Heart left ventricle (tissue), 13 donors: ENCODE measurements around the gene GALNT8.

Experiments
- POLR2A ChIP-seq, 2 donors: fragments of 450-650 bp; IDR thresholded peaks; one replicate each; pipeline ENCODE4 v1.6.1; 2017; ENCODE audit warnings: antibody characterized with exemption in 2 of 2, mild to moderate bottlenecking in 2 of 2, moderate library complexity in 2 of 2
- TF ChIP-seq, protein P1 (sequence below), 12 donors: fragments of 200-600 bp; sonication (generic) in 4 of 12; IDR thresholded peaks; one replicate each; pipeline versions ENCODE4 v1.5.0 to v1.8.0; 2018 to 2022; ENCODE audit warnings: antibody characterized with exemption in 12 of 12, mild to moderate bottlenecking in 5 of 12
- donor health status: ischemic (EF 13 %, LVEDD 7.1; RV severe dilation, severe dysfunction).
- donor health status: DM: no; HTN: yes; CAD: no.
- donor health status: DM: no; HTN: no; CAD: no.
- donor health status: ischemic (EF 25% LVEDD 6.9; RV normal size, moderate dysfunction).
- donor health status: ischemic (EF 25% LVEDD 5.7; RV mildly dilated, moderate dysfunction).
- donor health status: ischemic (EF 35%, LVEDD 5.7; RV mildly dilated, moderate dysfunction).
- donor health status: nonischemic (EF 11% LVEDD 7.7; RV severe dilation, severe dysfunction).
- donor health status: DM: yes; HTN: yes; CAD: no.
- donor health status: PGD.
- donor health status: ischemic (EF 29% LVEDD 5.4; RV normal size, mild dysfunction).
- donor health status: nonischemic (EF 23%, LVEDD 6.1; RV moderate dilation, normal function).

DNA sequence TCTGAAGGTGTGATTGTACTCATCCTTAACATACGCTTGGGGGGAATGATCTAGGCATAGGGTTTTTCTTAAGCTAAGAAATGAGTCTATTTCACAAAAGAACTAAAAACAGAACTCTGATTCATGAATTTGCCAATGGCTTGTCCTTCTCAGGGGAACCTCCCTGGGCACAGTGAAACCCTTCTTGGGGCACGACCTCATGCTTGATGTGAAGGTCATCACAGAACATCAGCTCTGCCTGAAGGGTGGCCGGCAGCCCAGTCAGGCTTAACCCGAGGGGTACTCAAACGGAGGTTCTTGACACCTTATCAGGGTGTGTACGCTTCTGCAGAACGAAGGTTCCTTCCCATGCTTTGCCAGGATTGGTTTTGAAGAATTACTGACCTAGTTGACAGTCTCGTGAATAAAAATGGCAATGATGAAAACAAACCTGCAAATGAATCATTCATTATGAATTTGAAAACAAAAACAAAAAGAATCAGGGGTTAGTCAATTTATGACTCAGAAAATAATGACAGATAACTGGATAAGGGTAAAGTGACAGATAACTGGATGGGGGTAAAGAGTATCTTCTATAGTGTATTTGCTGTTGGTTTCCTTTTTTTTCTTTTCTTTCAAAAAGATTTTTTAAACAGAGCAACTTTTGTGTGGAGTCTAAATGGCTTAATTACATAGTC is 86.4 kb downstream of the GALNT8 start:
- TF ChIP-seq, protein P1, sequence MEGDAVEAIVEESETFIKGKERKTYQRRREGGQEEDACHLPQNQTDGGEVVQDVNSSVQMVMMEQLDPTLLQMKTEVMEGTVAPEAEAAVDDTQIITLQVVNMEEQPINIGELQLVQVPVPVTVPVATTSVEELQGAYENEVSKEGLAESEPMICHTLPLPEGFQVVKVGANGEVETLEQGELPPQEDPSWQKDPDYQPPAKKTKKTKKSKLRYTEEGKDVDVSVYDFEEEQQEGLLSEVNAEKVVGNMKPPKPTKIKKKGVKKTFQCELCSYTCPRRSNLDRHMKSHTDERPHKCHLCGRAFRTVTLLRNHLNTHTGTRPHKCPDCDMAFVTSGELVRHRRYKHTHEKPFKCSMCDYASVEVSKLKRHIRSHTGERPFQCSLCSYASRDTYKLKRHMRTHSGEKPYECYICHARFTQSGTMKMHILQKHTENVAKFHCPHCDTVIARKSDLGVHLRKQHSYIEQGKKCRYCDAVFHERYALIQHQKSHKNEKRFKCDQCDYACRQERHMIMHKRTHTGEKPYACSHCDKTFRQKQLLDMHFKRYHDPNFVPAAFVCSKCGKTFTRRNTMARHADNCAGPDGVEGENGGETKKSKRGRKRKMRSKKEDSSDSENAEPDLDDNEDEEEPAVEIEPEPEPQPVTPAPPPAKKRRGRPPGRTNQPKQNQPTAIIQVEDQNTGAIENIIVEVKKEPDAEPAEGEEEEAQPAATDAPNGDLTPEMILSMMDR (IDR thresholded peaks at IDR 0.05): no peak
- TF ChIP-seq POLR2A (IDR thresholded peaks at IDR 0.05): no peak
